ENCODE data around the gene MGAT5.

Gene MGAT5

DNA sequence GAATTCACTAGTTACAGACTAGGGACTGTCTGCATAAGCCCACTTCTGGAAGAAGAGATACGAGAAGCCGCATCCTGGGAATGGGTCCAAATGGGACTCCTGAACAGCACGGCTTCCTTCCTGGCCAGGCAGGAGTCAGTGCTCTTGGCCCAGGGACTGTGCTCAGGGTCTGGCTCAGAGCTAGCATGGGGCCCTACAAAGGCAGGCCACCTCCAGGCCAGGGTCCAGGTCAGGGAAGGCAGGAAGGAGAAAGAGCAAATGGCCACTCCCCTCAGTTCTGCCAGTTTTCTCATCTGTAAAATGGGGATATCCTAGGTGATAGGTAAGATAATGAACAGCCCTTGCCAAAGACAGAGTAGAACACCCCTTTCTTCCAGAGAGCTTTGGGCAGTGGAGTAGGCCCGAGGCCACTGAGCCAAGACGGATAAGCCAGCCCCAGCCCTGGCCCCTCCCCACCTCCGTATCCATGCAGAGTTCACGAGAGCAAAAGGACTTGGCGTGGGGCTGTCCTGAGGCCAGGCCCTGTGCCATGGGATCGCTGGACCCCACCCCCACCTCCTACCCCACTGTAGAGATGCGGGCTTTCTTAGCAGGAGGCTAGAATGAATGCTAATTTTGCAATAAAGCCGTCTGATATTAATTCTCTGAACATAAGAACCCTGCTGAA, 190.1 kb downstream of the MGAT5 start:
- DNase-seq (ENCODE audit: low read depth in 1 of 2, low spot score in 1 of 2) = no peak

GRCh38 chr2:134445116-134445515, 191.2 kb downstream of the MGAT5 start:
- no peak for DNase-seq (ENCODE audit: low read depth in 1 of 2, low spot score in 1 of 2)

GRCh38 chr2:134445985-134446382, 192.1 kb downstream of the MGAT5 start:
- no peak for DNase-seq (ENCODE audit: low read depth in 1 of 2, low spot score in 1 of 2)

GRCh38 chr2:134446383-134447017, 192.6 kb downstream of the MGAT5 start:
- no peak for DNase-seq (ENCODE audit: low read depth in 1 of 2, low spot score in 1 of 2)

DNA sequence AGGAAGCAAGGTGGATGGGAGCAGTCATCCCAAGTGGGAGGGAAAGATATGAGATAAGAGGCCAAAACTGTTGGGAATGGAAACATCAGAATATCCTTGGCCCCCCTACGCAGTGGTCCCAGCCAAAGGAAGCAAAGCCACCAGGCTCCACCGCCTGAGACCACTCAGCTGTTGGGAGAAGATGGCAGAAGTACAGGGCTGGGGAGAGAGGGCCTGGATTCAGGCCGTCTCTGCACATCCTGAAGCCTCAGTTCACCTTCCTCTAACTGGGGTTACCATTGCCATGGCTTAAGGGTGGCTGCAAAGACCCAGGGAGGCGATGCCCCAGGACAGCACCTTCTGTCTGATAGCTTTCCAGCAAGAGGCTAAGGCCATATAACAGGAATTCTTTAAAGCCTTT, 193.8 kb downstream of the MGAT5 start:
- DNase-seq (ENCODE audit: low read depth in 1 of 2, low spot score in 1 of 2) = no peak

GRCh38 chr2:134448650-134449049, 194.8 kb downstream of the MGAT5 start:
- DNase-seq (ENCODE audit: low read depth in 1 of 2, low spot score in 1 of 2) = no peak

- DNase-seq (ENCODE audit: low read depth in 1 of 2, low spot score in 1 of 2) = no peak
Measured at GRCh38 chr2:134449157-134449556, 195.3 kb downstream of the MGAT5 start.

DNA sequence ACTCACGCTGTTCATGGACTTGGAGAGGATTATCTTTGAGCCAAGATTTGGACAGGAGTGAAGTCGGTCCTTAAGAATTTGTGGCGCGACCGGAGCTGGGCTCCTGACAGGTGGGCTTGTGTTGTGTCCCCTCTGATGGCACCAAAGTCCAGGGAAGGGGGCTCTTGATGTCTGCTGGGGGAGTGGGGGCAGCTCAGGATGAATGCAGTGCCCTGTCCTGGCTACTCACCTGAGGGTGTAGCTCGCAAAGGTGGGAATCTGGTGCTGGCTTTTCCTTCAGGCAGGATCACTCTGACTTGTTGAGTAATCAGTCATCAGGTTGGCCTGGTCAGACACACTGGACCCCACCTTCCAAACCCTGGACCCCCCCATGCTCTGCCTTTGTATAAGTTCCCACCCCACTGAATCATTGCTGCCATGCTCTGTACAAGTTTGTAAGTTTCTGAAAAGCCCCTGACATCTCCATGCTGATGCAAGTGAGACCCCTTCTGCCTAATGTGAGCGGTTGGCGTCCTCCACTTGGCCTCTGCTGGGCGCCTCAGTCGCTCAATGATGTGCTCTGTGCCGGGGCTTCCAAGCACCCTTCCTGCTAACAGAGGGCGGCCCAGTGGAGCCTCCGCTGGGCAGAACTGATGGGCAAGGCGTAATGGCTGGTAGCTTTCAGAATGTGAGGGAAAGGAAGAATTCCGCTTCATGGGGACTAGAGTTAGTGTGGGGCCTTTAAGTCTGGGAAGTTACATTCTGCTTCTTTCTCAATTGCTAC, 196.1 kb downstream of the MGAT5 start:
- DNase-seq (ENCODE audit: low read depth in 1 of 2, low spot score in 1 of 2) = no peak

DNA sequence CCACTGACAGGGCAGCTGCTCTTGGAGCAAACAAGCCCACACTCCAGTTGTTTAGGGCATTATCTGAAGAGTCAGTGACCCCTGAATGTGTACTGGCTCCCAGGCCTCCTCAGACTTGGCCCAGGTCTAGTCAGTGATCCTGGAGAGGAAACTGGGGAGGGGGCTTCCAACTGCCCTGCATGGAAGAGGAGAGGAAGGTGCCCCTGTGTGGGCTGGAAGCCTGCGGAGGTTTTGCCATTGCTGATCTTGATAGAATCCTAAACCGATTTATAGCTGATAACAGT, 197.4 kb downstream of the MGAT5 start:
- no peak for DNase-seq (ENCODE audit: low read depth in 1 of 2, low spot score in 1 of 2)

DNA sequence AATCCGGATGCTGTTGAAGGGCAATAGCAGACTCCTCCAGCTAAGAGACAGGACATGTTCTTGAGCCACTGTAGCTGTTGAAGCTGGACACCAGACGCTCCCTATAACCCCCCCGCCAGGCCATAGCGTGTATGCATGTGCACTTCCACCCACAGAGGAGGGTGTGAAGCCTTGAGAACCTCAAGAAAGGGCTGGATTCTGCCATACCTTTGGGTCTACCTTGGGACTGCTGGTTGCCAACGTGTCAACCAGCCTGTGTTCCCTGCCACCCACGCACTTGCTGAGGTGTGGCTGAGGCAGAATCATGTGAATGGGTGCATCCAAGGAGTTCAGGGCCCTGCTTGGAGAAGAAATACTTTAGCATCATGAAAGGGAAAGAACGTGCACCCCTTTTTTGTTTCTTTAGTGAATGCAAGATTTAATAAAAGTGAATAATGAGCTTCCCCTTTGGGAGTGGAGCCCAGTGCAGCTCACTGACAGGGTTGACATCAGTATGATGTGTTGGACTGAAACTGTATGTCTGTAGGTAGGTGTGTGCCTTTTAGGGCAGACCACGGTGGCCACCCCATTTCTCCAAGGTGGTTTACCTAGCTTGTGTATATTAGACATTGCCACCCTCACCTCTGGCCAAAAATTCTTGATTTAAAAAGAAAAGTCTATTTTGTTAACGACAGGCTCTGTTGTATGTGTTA, 198.3 kb downstream of the MGAT5 start:
- no peak for DNase-seq (ENCODE audit: low read depth in 1 of 2, low spot score in 1 of 2)

GRCh38 chr2:134453476-134453875, 199.6 kb downstream of the MGAT5 start:
- no peak for DNase-seq (ENCODE audit: low read depth in 1 of 2, low spot score in 1 of 2)

DNA sequence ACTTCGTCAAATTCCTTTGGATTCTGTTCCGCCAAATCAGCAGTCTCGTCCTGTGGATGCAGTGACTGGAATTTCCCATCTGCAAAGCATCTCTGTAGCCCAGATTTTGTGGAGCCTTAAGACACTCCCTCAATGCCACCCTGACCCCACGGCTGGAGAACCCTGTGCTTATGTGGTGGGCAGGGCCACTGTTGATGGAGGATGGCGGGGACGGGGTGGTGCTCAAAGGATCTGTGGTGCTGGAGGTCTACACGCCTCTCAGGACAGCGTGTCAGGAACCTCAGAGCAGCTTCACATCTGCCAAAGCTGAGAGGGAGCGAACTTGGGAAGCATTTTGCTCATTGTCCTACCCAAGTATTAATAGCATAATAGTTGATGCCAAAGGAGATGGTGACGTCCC, 200.1 kb downstream of the MGAT5 start:
- DNase-seq (ENCODE audit: low read depth in 1 of 2, low spot score in 1 of 2) = no peak

DNA sequence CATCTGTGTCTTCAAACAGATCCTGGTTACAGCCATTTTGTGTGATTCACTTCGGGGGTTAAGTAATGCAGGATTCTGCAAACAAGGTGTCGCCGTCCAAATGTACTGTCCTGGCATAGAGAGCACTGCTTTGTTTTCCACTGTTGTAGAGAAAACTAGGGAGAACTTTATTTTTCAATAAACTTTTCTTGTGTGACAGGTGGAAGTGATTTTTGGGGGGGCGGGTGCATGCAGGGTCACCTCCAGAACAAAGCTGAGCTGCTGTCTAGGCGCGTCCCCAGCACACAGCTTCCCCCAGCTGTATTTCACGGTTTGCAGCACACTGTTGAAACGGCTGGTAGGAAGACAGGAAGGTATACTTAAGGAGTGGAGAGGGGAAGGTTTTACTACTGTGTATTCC, 200.6 kb downstream of the MGAT5 start:
- DNase-seq (ENCODE audit: low read depth in 1 of 2, low spot score in 1 of 2) = no peak

GRCh38 chr2:134454931-134455330, 201.1 kb downstream of the MGAT5 start:
- no peak for DNase-seq (ENCODE audit: low read depth in 1 of 2, low spot score in 1 of 2)

DNA sequence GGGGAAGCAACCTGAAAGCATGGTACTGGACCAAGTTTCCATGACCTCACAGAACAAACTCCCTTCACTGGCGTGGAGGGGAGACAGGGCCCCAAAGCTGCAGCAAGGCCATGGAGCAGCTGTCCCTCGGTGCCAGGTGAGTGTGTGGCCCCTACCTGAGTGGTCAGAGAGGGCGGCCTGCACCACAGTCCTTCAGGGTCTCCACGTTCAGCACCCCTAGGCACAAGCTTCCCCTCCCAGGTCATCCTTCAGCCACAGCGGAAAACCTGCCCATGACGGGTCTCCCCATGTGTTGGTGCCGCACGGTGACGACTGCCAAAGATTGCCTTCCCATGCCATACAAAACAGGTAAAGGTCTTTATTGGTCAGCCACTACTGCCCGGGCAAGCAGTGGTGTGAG, 201.6 kb downstream of the MGAT5 start:
- DNase-seq (ENCODE audit: low read depth in 1 of 2, low spot score in 1 of 2) = no peak

DNA sequence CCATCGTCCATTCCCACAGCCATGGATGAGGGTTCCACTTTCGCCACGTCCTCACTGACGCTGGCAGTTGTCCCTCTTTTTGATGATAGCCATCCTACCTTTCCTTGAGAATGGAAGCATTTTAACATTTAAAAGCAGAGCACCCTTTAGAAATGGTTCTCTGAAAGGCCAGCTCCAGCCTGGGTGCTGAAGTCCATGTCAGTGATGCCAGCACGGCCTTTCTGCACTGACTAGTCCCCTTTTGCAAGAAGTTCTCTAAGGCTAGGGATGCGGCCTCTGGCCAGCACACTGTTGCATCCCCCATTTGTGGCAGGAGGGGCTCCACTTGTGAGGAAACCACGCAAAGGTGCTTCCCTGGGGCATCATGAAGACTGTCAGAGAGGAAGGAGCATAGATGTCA, 203.5 kb downstream of the MGAT5 start:
- DNase-seq (ENCODE audit: low read depth in 1 of 2, low spot score in 1 of 2) = no peak

- DNase-seq (ENCODE audit: low read depth in 1 of 2, low spot score in 1 of 2) = no peak
Measured at GRCh38 chr2:134457765-134458472, 204.0 kb downstream of the MGAT5 start.

DNA sequence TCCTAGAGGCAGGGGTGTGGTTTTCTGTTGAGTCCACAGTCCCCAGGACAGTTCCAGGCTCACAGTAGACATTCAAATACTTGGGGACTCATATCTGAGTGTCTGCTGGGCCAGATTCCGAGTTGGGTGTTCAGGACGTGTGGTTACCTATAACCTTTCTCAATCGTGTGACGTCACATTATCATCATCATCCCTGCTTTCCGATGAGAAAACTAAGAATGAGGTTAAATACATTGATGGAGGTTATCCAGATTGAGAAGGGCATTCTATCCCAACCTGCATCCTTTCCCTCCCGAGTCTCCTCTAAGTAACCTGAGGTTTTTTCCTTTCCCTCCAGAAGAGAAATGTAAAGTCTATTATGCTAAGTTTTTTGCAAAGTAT, 204.6 kb downstream of the MGAT5 start:
- DNase-seq (ENCODE audit: low read depth in 1 of 2, low spot score in 1 of 2) = no peak

- DNase-seq (ENCODE audit: low read depth in 1 of 2, low spot score in 1 of 2) = no peak
Measured at GRCh38 chr2:134458950-134459349, 205.1 kb downstream of the MGAT5 start.

- no peak for DNase-seq (ENCODE audit: low read depth in 1 of 2, low spot score in 1 of 2)
Measured at GRCh38 chr2:134459706-134460406, 206.0 kb downstream of the MGAT5 start.

- no peak for DNase-seq (ENCODE audit: low read depth in 1 of 2, low spot score in 1 of 2)
Measured at GRCh38 chr2:134460583-134460998, 206.7 kb downstream of the MGAT5 start.

Measured in stimulated activated CD4-positive, alpha-beta T cell treated with anti-CD3 and anti-CD28 coated beads, Interleukin-15, amount 100 ng/mL, for 1 hour (primary cell).